ENCODE data around the gene MOB2. TPM values are rescaled to one million over a fixed set of nuclear protein-coding genes. Genes with fewer than 3 reads are reported as not detected.

MOB2 gene
- total RNA-seq, 4 donors from 2014 or later, result 84.8 to 126 (median 93.8) TPM

GRCh38 chr11:1461826-1462697 lies 24.5 kb downstream of the MOB2 start:
- WGBS, 2 donors, result 79 to 82% methylated on average over 45 to 46 of the region's 46 CpGs
- intact Hi-C loops (cut with DNase I; ENCODE audit: low total_unique reads), result no loop called here
- H3K4me3 ChIP-seq (ENCODE audit: low read depth, poor library complexity, severe bottlenecking), result no peak overlapping the region
- no peak for DNase-seq (ENCODE audit: low spot score in 2 of 2)
- TF ChIP-seq POLR2A (IDR thresholded peaks at IDR 0.05) (no peak), CTCF (IDR thresholded peaks at IDR 0.05) (no peak)

GRCh38 chr11:1460986-1461825 lies 25.4 kb downstream of the MOB2 start:
- DNase-seq (ENCODE audit: low spot score in 2 of 2), result no peak
- WGBS, 2 donors, result 69 to 78% methylated on average over 42 to 48 of the region's 50 CpGs
- no peak for TF ChIP-seq CTCF (IDR thresholded peaks at IDR 0.05)
- TF ChIP-seq POLR2A (IDR thresholded peaks at IDR 0.05), result no peak
- no peak overlapping the region for H3K4me3 ChIP-seq (ENCODE audit: low read depth, poor library complexity, severe bottlenecking)
- intact Hi-C loops (cut with DNase I; ENCODE audit: low total_unique reads), result no loop called here

GRCh38 chr11:1460396-1460985 lies 26.1 kb downstream of the MOB2 start:
- no peak for TF ChIP-seq CTCF (IDR thresholded peaks at IDR 0.05)
- TF ChIP-seq POLR2A (IDR thresholded peaks at IDR 0.05), result no peak
- WGBS, 2 donors, result 73 to 75% methylated on average over 43 to 44 of the region's 44 CpGs
- DNase-seq (ENCODE audit: low spot score in 2 of 2), result no peak
- intact Hi-C loops (cut with DNase I; ENCODE audit: low total_unique reads), result no loop called here
- no peak overlapping the region for H3K4me3 ChIP-seq (ENCODE audit: low read depth, poor library complexity, severe bottlenecking)

GRCh38 chr11:1459764-1460395 lies 26.7 kb downstream of the MOB2 start:
- no peak for TF ChIP-seq CTCF (IDR thresholded peaks at IDR 0.05)
- no peak for TF ChIP-seq POLR2A (IDR thresholded peaks at IDR 0.05)
- intact Hi-C loops (cut with DNase I; ENCODE audit: low total_unique reads), result loop anchor here (10.0 kb wide), 1 partner anchor 55 kb away; no protein-coding TSS in a partner anchor
- H3K4me3 ChIP-seq (ENCODE audit: low read depth, poor library complexity, severe bottlenecking), result no peak overlapping the region
- 61 to 63% methylated on average over 28 to 29 of the region's 29 CpGs for WGBS, 2 donors
- DNase-seq (ENCODE audit: low spot score in 2 of 2), result no peak

GRCh38 chr11:1459219-1459575 lies 27.4 kb downstream of the MOB2 start:
- H3K4me3 ChIP-seq (ENCODE audit: low read depth, poor library complexity, severe bottlenecking), result no peak overlapping the region
- 42 to 55% methylated on average over 12 to 14 of the region's 14 CpGs for WGBS, 2 donors
- TF ChIP-seq POLR2A (IDR thresholded peaks at IDR 0.05) (no peak), CTCF (IDR thresholded peaks at IDR 0.05) (no peak)
- no peak for DNase-seq (ENCODE audit: low spot score in 2 of 2)
- intact Hi-C loops (cut with DNase I; ENCODE audit: low total_unique reads), result loop anchor here (10.0 kb wide), 1 partner anchor 56 kb away; no protein-coding TSS in a partner anchor
